B cell (primary cell): ENCODE measurements around the gene C2CD3. TPM values are rescaled to one million over a fixed set of nuclear protein-coding genes. Genes with fewer than 3 reads are reported as not detected.

ENCODE experiments used
- ATAC-seq: fragments of 200-7000 bp; cut with Tn5 transposase; one replicate; pipeline ENCODE4 v1.10.0; 2021; ENCODE audit warnings: low read depth, mild to moderate bottlenecking, moderate number of reproducible peaks, moderate library complexity
- CTCF ChIA-PET: fragments of 350-600 bp; sonication (Branson Sonifier 250); formaldehyde crosslinking; loops from one replicate; lab custom pipeline; 2021; ENCODE audit warnings: antibody characterized with exemption, inconsistent platforms; lab: Charles Lee
- POLR2A ChIA-PET: fragments of 350-600 bp; sonication (Branson Sonifier 250); formaldehyde crosslinking; loops from one replicate; lab custom pipeline; 2021; ENCODE audit warnings: antibody characterized with exemption; lab: Charles Lee
- DNase-seq: peaks from one replicate; pipeline ENCODE4 v3.0.0; 2013
- H2AFZ ChIP-seq: 2 replicates; pipeline ENCODE4 v1.6.1; 2012; ENCODE audit warnings: mild to moderate bottlenecking, low read depth, low read length; ENCODE audit not compliant: insufficient read depth, poor library complexity, severe bottlenecking
- H3K27ac ChIP-seq, 2 donors: 1 replicate in 1 of 2; 2 replicates in 1 of 2; pipeline ENCODE4 v1.5.1; 2012 to 2013; ENCODE audit warnings: low read length in 2 of 2, mild to moderate bottlenecking in 2 of 2, moderate library complexity in 1 of 2
- H3K27me3 ChIP-seq, 4 experiments: fragments of 200-600 bp in 1 of 4; sonication (generic) in 1 of 4; replicated peaks in 1 of 4; 1 replicate in 2 of 4; 2 replicates in 2 of 4; pipeline versions ENCODE4 v1.6.1 to v1.7.0; 2013 to 2016; ENCODE audit warnings: low read length in 3 of 4, mild to moderate bottlenecking in 2 of 4, mixed read lengths in 1 of 4, moderate library complexity in 1 of 4; ENCODE audit not compliant: insufficient read depth in 4 of 4, control insufficient read depth in 3 of 4; ENCODE audit errors: control extremely low read depth in 1 of 4
- H3K36me3 ChIP-seq, 2 experiments: replicated peaks in 1 of 2; 1 replicate in 1 of 2; 2 replicates in 1 of 2; pipeline versions ENCODE4 v1.6.1 to v1.7.1; 2013; ENCODE audit warnings: low read length in 1 of 2; ENCODE audit not compliant: insufficient read depth in 2 of 2, control insufficient read depth in 1 of 2; ENCODE audit errors: control extremely low read depth in 1 of 2, extremely low read depth in 1 of 2
- H3K4me1 ChIP-seq, 2 donors: fragments of 200-600 bp in 1 of 2; sonication (generic) in 1 of 2; 1 replicate in 1 of 2; 2 replicates in 1 of 2; pipeline versions ENCODE4 v1.5.1 to v1.6.1; 2013 to 2017; ENCODE audit warnings: low read length in 2 of 2; ENCODE audit not compliant: control insufficient read depth in 2 of 2, insufficient read depth in 2 of 2
- H3K4me2 ChIP-seq: replicated peaks from 2 replicates; pipeline ENCODE3; 2012; ENCODE audit warnings: mild to moderate bottlenecking, low read depth, low read length; ENCODE audit not compliant: poor library complexity, severe bottlenecking
- H3K4me3 ChIP-seq, 5 experiments: fragments of 200-600 bp in 1 of 5; sonication (generic) in 1 of 5; 1 replicate in 3 of 5; 2 replicates in 2 of 5; pipeline versions ENCODE4 v1.5.1 to v1.7.0; 2011 to 2016; ENCODE audit warnings: low read length in 4 of 5, mild to moderate bottlenecking in 4 of 5, low read depth in 2 of 5, control low read depth in 1 of 5, moderate library complexity in 1 of 5; ENCODE audit not compliant: insufficient read depth in 1 of 5; ENCODE audit errors: control extremely low read depth in 1 of 5, extremely low read depth in 1 of 5
- H3K79me2 ChIP-seq: fragments of 200-600 bp; sonication (generic); one replicate; pipeline ENCODE4 v1.6.0; 2016; ENCODE audit warnings: low read length; ENCODE audit not compliant: control insufficient read depth, insufficient read depth
- H3K9ac ChIP-seq: fragments of 200-600 bp; sonication (generic); 2 replicates; pipeline ENCODE4 v1.6.1; 2017; ENCODE audit warnings: mild to moderate bottlenecking, low read length, moderate library complexity
- H3K9me3 ChIP-seq, 3 donors: one replicate each; pipeline versions ENCODE4 v1.6.1 to v1.7.1; 2013; ENCODE audit warnings: low read length in 2 of 3; ENCODE audit not compliant: control insufficient read depth in 2 of 3, insufficient read depth in 1 of 3; ENCODE audit errors: control extremely low read depth in 1 of 3
- H4K20me1 ChIP-seq: 2 replicates; pipeline ENCODE4 v1.6.0; 2012; ENCODE audit warnings: mild to moderate bottlenecking, low read length; ENCODE audit not compliant: insufficient read depth, control insufficient read depth, poor library complexity, severe bottlenecking
- H3K27ac Mint-ChIP-seq: one replicate; pipeline ENCODE4 v1.8.0; 2021; ENCODE audit warnings: mixed read lengths
- H3K27me3 Mint-ChIP-seq: one replicate; pipeline ENCODE4 v1.8.0; 2021; ENCODE audit warnings: mixed read lengths
- H3K4me1 Mint-ChIP-seq: one replicate; pipeline ENCODE4 v1.8.0; 2021; ENCODE audit warnings: mixed read lengths
- H3K4me3 Mint-ChIP-seq: one replicate; pipeline ENCODE4 v1.8.0; 2021; ENCODE audit warnings: mixed read lengths
- H3K9me3 Mint-ChIP-seq: one replicate; pipeline ENCODE4 v1.8.0; 2022; ENCODE audit warnings: mixed read lengths; ENCODE audit not compliant: insufficient read depth
- CTCF ChIP-seq: fragments of 200-600 bp; IDR thresholded peaks from one replicate; pipeline ENCODE4 v1.8.0; 2022; ENCODE audit warnings: antibody characterized with exemption, mild to moderate bottlenecking
- EZH2 ChIP-seq: IDR thresholded peaks from 2 replicates; pipeline ENCODE4 v1.6.1; 2012; ENCODE audit warnings: borderline replicate concordance, low read depth, mild to moderate bottlenecking, moderate library complexity, low read length; ENCODE audit not compliant: insufficient read depth, poor library complexity, severe bottlenecking
- WGBS: methylation state at CpG from one replicate; pipeline ENCODE4 v1.1.5; 2013; ENCODE audit warnings: missing lambda C conversion rate; ENCODE audit not compliant: insufficient coverage; 5-methylcytosine and 5-hydroxymethylcytosine counted together
- intact Hi-C: fragments of 100-400 bp; cut with micrococcal nuclease; formaldehyde crosslinking; loops from one replicate; pipeline ENCODE4 v1.10.0; 2022
- polyA plus RNA-seq: library from polyadenylated mRNA; depleted of rRNA; stranded (reverse); fragments of >200 nt; gene quantifications from 2 replicates; pipeline ENCODE4 v1.2.3, GENCODE V29; 2012
- total RNA-seq, 2 donors: library from RNA; stranded (reverse); fragments of 120-200 nt in 1 of 2; gene quantifications; 1 replicate in 1 of 2; 2 replicates in 1 of 2; pipeline versions ENCODE4 v1.2.3 to v1.2.4, GENCODE V29; 2013 to 2022

C2CD3 gene
- total and polyA plus RNA-seq, 2 donors (not counting 1 experiment from before 2014, with no cell fraction given), result 19.8 to 69.0 TPM

- DNase-seq (no peak), ATAC-seq (no peak)
- no peaks in the 10 kb centered on the region for H3K27me3 Mint-ChIP-seq
- no peak overlapping the region for H3K4me2 ChIP-seq
- H3K4me1 ChIP-seq, result peaks cover 22 to 26% of the 10 kb centered on the region in 2 donors
- peaks cover 1 to 24% of the 10 kb centered on the region in 2 experiments for H3K36me3 ChIP-seq
- H3K9ac ChIP-seq, result no peak overlapping the region
- H4K20me1 ChIP-seq, result no peaks in the 10 kb centered on the region
- H3K4me1 Mint-ChIP-seq, result peaks cover 3% of the 10 kb centered on the region
- H3K4me3 Mint-ChIP-seq, result no peak overlapping the region
- H2AFZ ChIP-seq, result no peak overlapping the region
- H3K79me2 ChIP-seq, result peaks cover 36% of the 10 kb centered on the region
- 67% methylated on average over 1 of the region's 3 CpGs for WGBS
- no peak for TF ChIP-seq EZH2
- TF ChIP-seq CTCF, result no peak
- H3K4me3 ChIP-seq, result no peak overlapping the region
- ChIA-PET CTCF (no interaction called here), POLR2A (no interaction called here)
- H3K27me3 ChIP-seq, result no peaks in the 10 kb centered on the region
- intact Hi-C loops, result no loop called here
- H3K27ac Mint-ChIP-seq, result no peak overlapping the region
- H3K27ac ChIP-seq, result no peak overlapping the region
- H3K9me3 Mint-ChIP-seq, result no peaks in the 10 kb centered on the region
- H3K9me3 ChIP-seq, result no peaks in the 10 kb centered on the region
Measured at GRCh38 chr11:74168838-74169237, 2.0 kb downstream of the C2CD3 start.

DNA sequence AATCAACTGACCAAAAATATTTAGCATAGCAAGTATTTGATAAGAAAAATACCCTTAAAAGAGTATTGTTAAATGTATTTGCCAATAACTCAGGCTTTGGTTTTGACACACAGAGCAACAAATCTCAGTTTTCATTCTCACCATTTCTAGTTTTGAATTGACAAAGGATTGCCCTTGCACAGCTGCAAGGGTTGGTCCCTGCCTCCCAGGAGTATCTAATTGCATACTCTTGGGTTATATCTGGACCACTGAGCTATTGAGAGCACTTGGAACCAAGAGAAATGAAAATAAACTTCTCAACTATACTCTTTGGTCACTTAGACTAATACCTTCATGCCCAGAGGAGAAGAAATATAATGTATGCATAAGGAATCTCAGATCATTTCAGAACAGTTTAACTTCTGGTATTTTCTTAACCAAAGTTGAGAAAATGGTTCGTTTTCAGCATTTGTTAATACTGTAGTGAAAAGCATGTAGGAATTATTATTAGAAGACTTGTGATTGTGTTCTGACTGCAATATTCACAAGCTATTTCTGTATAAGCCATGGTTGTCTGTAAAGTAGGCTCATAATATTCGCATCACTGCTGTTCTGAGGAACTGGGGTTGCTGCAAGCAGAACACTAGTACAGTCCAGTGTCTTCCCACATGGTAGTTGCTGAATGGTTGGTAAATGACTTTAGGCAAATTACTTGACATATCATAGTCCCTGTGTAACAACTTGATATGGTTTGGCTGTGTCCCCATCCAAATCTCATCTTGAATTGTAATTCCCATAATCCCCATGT is 7.9 kb downstream of the C2CD3 start:
- CTCF ChIA-PET, result no interaction called here
- no peaks in the 10 kb centered on the region for H3K27me3 ChIP-seq
- Mint-ChIP-seq H3K9me3 (no peaks in the 10 kb centered on the region), H3K27me3 (no peaks in the 10 kb centered on the region), H3K27ac (no peak overlapping the region), H3K4me3 (no peak overlapping the region), H3K4me1 (peaks cover 3% of the 10 kb centered on the region)
- no peaks in the 10 kb centered on the region for H4K20me1 ChIP-seq
- H2AFZ ChIP-seq, result no peak overlapping the region
- no peak for TF ChIP-seq CTCF
- H3K9ac ChIP-seq, result no peak overlapping the region
- no peaks in the 10 kb centered on the region for H3K9me3 ChIP-seq
- H3K27ac ChIP-seq, result no peak overlapping the region
- POLR2A ChIA-PET, result no interaction called here
- DNase-seq, result no peak
- no peak overlapping the region for H3K4me2 ChIP-seq
- ATAC-seq, result no peak
- H3K4me3 ChIP-seq, result no peak overlapping the region
- peaks cover 20% of the 10 kb centered on the region for H3K79me2 ChIP-seq
- peaks cover under 1 to 28% of the 10 kb centered on the region in 2 experiments for H3K36me3 ChIP-seq
- no peaks in the 10 kb centered on the region for H3K4me1 ChIP-seq
- 100% methylated on average over 1 of the region's 2 CpGs for WGBS
- intact Hi-C loops, result no loop called here
